Neuronal stem cell (in vitro differentiated cells): ENCODE data around the gene MACROD2.

ENCODE experiments used
- DNase-seq: peaks from one replicate; pipeline ENCODE4 v3.0.0-alpha.2; 2013; ENCODE audit warnings: low spot score
- H2AFZ ChIP-seq: one replicate; pipeline ENCODE4 v1.6.1; 2013; ENCODE audit warnings: mild to moderate bottlenecking, low read length, inconsistent platforms
- H2AK5ac ChIP-seq: 2 replicates; pipeline ENCODE4 v1.6.1; 2013; ENCODE audit warnings: low read depth, mild to moderate bottlenecking, inconsistent platforms, low read length, moderate library complexity, mixed read lengths
- H2BK120ac ChIP-seq: 2 replicates; pipeline ENCODE4 v1.6.1; 2013; ENCODE audit warnings: low read depth, mild to moderate bottlenecking, inconsistent platforms, low read length, moderate library complexity, mixed read lengths
- H2BK12ac ChIP-seq: one replicate; pipeline ENCODE4 v1.6.1; 2013; ENCODE audit warnings: low read length, inconsistent platforms
- H2BK15ac ChIP-seq: 2 replicates; pipeline ENCODE4 v1.6.1; 2013; ENCODE audit warnings: mild to moderate bottlenecking, low read length, inconsistent platforms, mixed read lengths
- H2BK5ac ChIP-seq: one replicate; pipeline ENCODE4 v1.6.1; 2013; ENCODE audit warnings: inconsistent platforms, mild to moderate bottlenecking, low read length, moderate library complexity
- H3K14ac ChIP-seq: one replicate; pipeline ENCODE4 v1.6.1; 2013; ENCODE audit warnings: low read length, inconsistent platforms
- H3K18ac ChIP-seq: 2 replicates; pipeline ENCODE4 v1.6.1; 2013; ENCODE audit warnings: low read length, inconsistent platforms
- H3K23ac ChIP-seq: 2 replicates; pipeline ENCODE4 v1.6.1; 2013; ENCODE audit warnings: low read depth, mild to moderate bottlenecking, mixed read lengths, low read length, inconsistent platforms; ENCODE audit not compliant: poor library complexity
- H3K27ac ChIP-seq: replicated peaks from 3 replicates; pipeline ENCODE4 v1.5.1; 2013; ENCODE audit warnings: low read length, inconsistent platforms
- H3K27me3 ChIP-seq, 3 experiments: 2 replicates each; pipeline ENCODE4 v1.6.1; 2013; ENCODE audit warnings: low read length in 3 of 3, mild to moderate bottlenecking in 2 of 3, inconsistent platforms in 1 of 3, low read depth in 1 of 3, mixed read lengths in 1 of 3, moderate library complexity in 1 of 3; ENCODE audit not compliant: control insufficient read depth in 3 of 3, insufficient read depth in 3 of 3
- H3K36me3 ChIP-seq, 2 donors: replicated peaks in 1 of 2; 2 replicates each; pipeline ENCODE4 v1.6.1; 2013; ENCODE audit warnings: low read length in 2 of 2; ENCODE audit not compliant: control insufficient read depth in 2 of 2, insufficient read depth in 2 of 2
- H3K4ac ChIP-seq: 2 replicates; pipeline ENCODE4 v1.6.1; 2013; ENCODE audit warnings: inconsistent platforms, mild to moderate bottlenecking, low read length, moderate library complexity
- H3K4me1 ChIP-seq, 2 donors: 1 replicate in 1 of 2; 2 replicates in 1 of 2; pipeline ENCODE4 v1.6.1; 2013; ENCODE audit warnings: low read length in 2 of 2, low read depth in 1 of 2; ENCODE audit not compliant: control insufficient read depth in 2 of 2, insufficient read depth in 1 of 2
- H3K4me2 ChIP-seq: one replicate; pipeline ENCODE4 v1.6.1; 2013; ENCODE audit warnings: mild to moderate bottlenecking, low read length, inconsistent platforms; ENCODE audit not compliant: insufficient read depth, poor library complexity, severe bottlenecking
- H3K4me3 ChIP-seq, 2 donors: 2 replicates each; pipeline ENCODE4 v1.5.1; 2013; ENCODE audit warnings: low read length in 2 of 2, mild to moderate bottlenecking in 2 of 2, inconsistent platforms in 1 of 2, moderate library complexity in 1 of 2
- H3K79me1 ChIP-seq: one replicate; pipeline ENCODE4 v1.6.1; 2013; ENCODE audit warnings: low read depth, mild to moderate bottlenecking, inconsistent platforms, low read length, moderate library complexity
- H3K9ac ChIP-seq: one replicate; pipeline ENCODE4 v1.6.1; 2013; ENCODE audit warnings: mild to moderate bottlenecking, low read depth, low read length, inconsistent platforms; ENCODE audit not compliant: poor library complexity
- H3K9me3 ChIP-seq, 2 donors: replicated peaks in 1 of 2; 2 replicates each; pipeline versions ENCODE3 to v1.6.1; 2013; ENCODE audit warnings: low read length in 2 of 2, mild to moderate bottlenecking in 2 of 2, inconsistent platforms in 1 of 2, low read depth in 1 of 2, mixed read lengths in 1 of 2, moderate library complexity in 1 of 2; ENCODE audit not compliant: control insufficient read depth in 2 of 2, insufficient read depth in 1 of 2
- H4K8ac ChIP-seq: one replicate; pipeline ENCODE4 v1.6.1; 2013; ENCODE audit warnings: low read depth, mild to moderate bottlenecking, inconsistent platforms, low read length, moderate library complexity
- H4K91ac ChIP-seq: one replicate; pipeline ENCODE4 v1.6.1; 2013; ENCODE audit warnings: low read length, low read depth, mild to moderate bottlenecking, inconsistent platforms; ENCODE audit not compliant: poor library complexity
- WGBS, 2 donors: extraction: QIAGEN DNeasy Blood & Tissue Kit; methylation state at CpG; one replicate each; pipeline ENCODE4 v1.1.7; 2013; ENCODE audit warnings: missing lambda C conversion rate in 2 of 2, mixed read lengths in 1 of 2; ENCODE audit not compliant: insufficient read length in 2 of 2, insufficient replicate concordance in 1 of 2; ENCODE audit errors: extremely low coverage in 2 of 2; 5-methylcytosine and 5-hydroxymethylcytosine counted together

MACROD2 gene

GRCh38 chr20:14384416-14385175 is 389.3 kb downstream of the MACROD2 start:
- Histone ChIP-seq H2AK5ac (no peak overlapping the region), H3K36me3 (no peaks in the 10 kb centered on the region), H3K4me1 (peaks cover 0 to 3% of the 10 kb centered on the region in 2 donors), H2BK15ac (no peak overlapping the region), H2BK12ac (no peak overlapping the region), H2AFZ (no peak overlapping the region), H2BK120ac (no peak overlapping the region), H3K4me2 (no peak overlapping the region), H2BK5ac (no peak overlapping the region), H3K27ac (no peak overlapping the region), H3K27me3 (no peaks in the 10 kb centered on the region), H4K8ac (no peak overlapping the region), H3K23ac (no peak overlapping the region), H4K91ac (no peak overlapping the region), H3K4ac (no peak overlapping the region), H3K9ac (no peak overlapping the region), H3K9me3 (peaks cover 2 to 12% of the 10 kb centered on the region in 2 donors), H3K79me1 (no peaks in the 10 kb centered on the region), H3K4me3 (no peak overlapping the region), H3K14ac (no peak overlapping the region), H3K18ac (no peak overlapping the region)
- no CpG with 5 or more reads among the region's 1 CpG for WGBS, 2 donors
- no peak for DNase-seq

- H3K4me2 ChIP-seq: no peak overlapping the region
Measured at GRCh38 chr20:14385176-14385740, 389.9 kb downstream of the MACROD2 start.

GRCh38 chr20:14386726-14387125 is 391.4 kb downstream of the MACROD2 start:
- H3K27ac ChIP-seq: no peak overlapping the region
- no peak overlapping the region for H2AFZ ChIP-seq
- H2BK120ac ChIP-seq: no peak overlapping the region
- H3K4me2 ChIP-seq: no peak overlapping the region
- no peak overlapping the region for H4K8ac ChIP-seq
- H3K14ac ChIP-seq: no peak overlapping the region
- H2AK5ac ChIP-seq: no peak overlapping the region
- H3K9me3 ChIP-seq: peaks cover 2 to 14% of the 10 kb centered on the region in 2 donors
- no peak overlapping the region for H2BK12ac ChIP-seq
- H3K4me3 ChIP-seq: no peak overlapping the region
- WGBS, 2 donors: no CpG with 5 or more reads among the region's 4 CpGs
- H3K36me3 ChIP-seq: no peaks in the 10 kb centered on the region
- no peaks in the 10 kb centered on the region for H3K27me3 ChIP-seq
- no peak overlapping the region for H3K9ac ChIP-seq
- no peak overlapping the region for H3K18ac ChIP-seq
- H4K91ac ChIP-seq: no peak overlapping the region
- H2BK5ac ChIP-seq: no peak overlapping the region
- no peak overlapping the region for H3K23ac ChIP-seq
- no peak overlapping the region for H3K4ac ChIP-seq
- H2BK15ac ChIP-seq: no peak overlapping the region
- no peak for DNase-seq
- H3K4me1 ChIP-seq: peaks cover 0 to 3% of the 10 kb centered on the region in 2 donors
- no peaks in the 10 kb centered on the region for H3K79me1 ChIP-seq

More at GRCh38 chr20:14385176-14385740, 389.9 kb downstream of the MACROD2 start:
- Histone ChIP-seq H3K9ac (no peak overlapping the region), H3K4ac (no peak overlapping the region), H3K27me3 (no peaks in the 10 kb centered on the region), H2BK12ac (no peak overlapping the region), H3K18ac (no peak overlapping the region), H3K79me1 (no peaks in the 10 kb centered on the region), H3K4me3 (no peak overlapping the region), H3K9me3 (peaks cover 2 to 12% of the 10 kb centered on the region in 2 donors), H4K8ac (no peak overlapping the region), H3K4me1 (peaks cover 0 to 3% of the 10 kb centered on the region in 2 donors), H3K36me3 (no peaks in the 10 kb centered on the region), H2AK5ac (no peak overlapping the region), H3K14ac (no peak overlapping the region), H3K27ac (no peak overlapping the region), H2BK15ac (no peak overlapping the region), H3K23ac (no peak overlapping the region), H4K91ac (no peak overlapping the region), H2BK5ac (no peak overlapping the region), H2AFZ (no peak overlapping the region), H2BK120ac (no peak overlapping the region)
- no peak for DNase-seq
- WGBS, 2 donors: no CpG with 5 or more reads among the region's 2 CpGs

GRCh38 chr20:14401479-14402138 is 406.3 kb downstream of the MACROD2 start:
- Histone ChIP-seq H4K8ac (no peak overlapping the region), H3K9ac (no peak overlapping the region), H2BK15ac (no peak overlapping the region), H3K14ac (no peak overlapping the region), H3K18ac (no peak overlapping the region), H3K4me1 (peaks cover 0 to 23% of the 10 kb centered on the region in 2 donors), H3K4ac (no peak overlapping the region), H3K79me1 (no peaks in the 10 kb centered on the region), H2BK120ac (no peak overlapping the region), H2AK5ac (no peak overlapping the region), H4K91ac (no peak overlapping the region), H3K27me3 (no peaks in the 10 kb centered on the region), H2BK12ac (no peak overlapping the region), H2BK5ac (no peak overlapping the region), H2AFZ (no peak overlapping the region), H3K27ac (no peak overlapping the region), H3K23ac (no peak overlapping the region), H3K4me2 (no peak overlapping the region), H3K4me3 (no peak overlapping the region), H3K36me3 (no peaks in the 10 kb centered on the region), H3K9me3 (no peaks in the 10 kb centered on the region)
- peak; percentile 23 for DNase-seq
